Peyer's patch (tissue), 4 donors: ENCODE results near the gene ATG4D.
A peak's percentile ranks its signal among the peaks of the same experiment; 100 is the strongest.

Experiments
- CTCF ChIP-seq, 6 experiments: fragments of 450-650 bp in 4 of 6; fragments of 200-600 bp in 2 of 6; sonication (generic) in 1 of 6; IDR thresholded peaks; one replicate each; pipeline ENCODE4 v1.5.1; 2017 to 2019; ENCODE audit warnings: antibody characterized with exemption in 6 of 6, mild to moderate bottlenecking in 3 of 6, moderate library complexity in 1 of 6
- POLR2A ChIP-seq, 2 donors: fragments of 450-650 bp; IDR thresholded peaks; one replicate each; pipeline ENCODE4 v1.5.1; 2017; ENCODE audit warnings: antibody characterized with exemption in 2 of 2, mild to moderate bottlenecking in 2 of 2, moderate library complexity in 2 of 2

GRCh38 chr19:10543420-10544241 is at the start of gene ATG4D:
- TF ChIP-seq CTCF (IDR thresholded peaks at IDR 0.05) = no peak
- TF ChIP-seq POLR2A (IDR thresholded peaks at IDR 0.05) = peak; percentile 73 to 90
